ENCODE measurements around the gene CCL8.

Gene CCL8

GRCh38 chr17:34347063-34347462, 27.8 kb downstream of the CCL8 start:
- peak; percentile 25 to 60 for DNase-seq
- TF ChIP-seq POLR2A (IDR thresholded peaks at IDR 0.05; ENCODE audit: low read length) (no peak), GATA1 (IDR thresholded peaks at IDR 0.05; ENCODE audit: low read depth, low read length) (no peak)

DNA sequence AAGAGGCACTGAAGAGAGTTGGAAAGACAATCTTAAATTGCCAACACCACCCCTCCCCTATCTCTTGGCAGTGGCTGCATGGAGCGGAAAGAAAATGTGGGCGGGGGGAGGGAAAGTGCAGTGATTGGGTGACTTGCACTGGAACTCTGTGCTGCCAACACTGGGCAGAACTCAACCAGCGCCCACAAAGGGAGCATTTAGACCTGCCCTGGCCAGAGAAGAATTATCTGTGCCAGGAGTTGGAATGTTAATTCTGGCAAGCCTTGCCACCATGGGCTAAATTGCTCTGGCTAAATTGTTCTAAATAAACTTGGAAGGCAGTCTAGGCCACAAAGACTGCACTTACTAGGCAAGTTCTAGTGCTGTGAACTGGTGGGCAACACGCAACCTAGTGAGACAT, 30.5 kb downstream of the CCL8 start:
- no peak for DNase-seq
- TF ChIP-seq GATA1 (IDR thresholded peaks at IDR 0.05; ENCODE audit: low read depth, low read length): no peak
- no peak for TF ChIP-seq POLR2A (IDR thresholded peaks at IDR 0.05; ENCODE audit: low read length)

DNA sequence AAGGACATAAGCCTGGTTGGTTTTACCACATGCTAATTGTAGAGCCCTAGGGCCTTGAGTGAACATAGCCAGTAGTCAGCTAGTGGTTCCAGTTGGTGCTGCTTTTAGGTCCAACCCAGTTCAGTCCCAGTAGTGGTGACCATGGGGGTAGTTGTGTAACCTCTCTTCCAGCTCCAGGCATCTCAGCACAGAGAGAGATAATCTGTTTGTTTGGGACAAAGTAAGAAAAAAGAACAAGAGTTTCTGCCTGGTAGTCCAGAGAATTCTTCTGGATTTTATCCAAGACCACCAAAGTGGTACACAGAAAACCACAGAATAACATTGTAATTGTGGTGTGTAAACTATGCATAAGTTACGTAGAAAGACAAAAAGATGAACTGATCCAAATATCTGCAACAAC, 31.9 kb downstream of the CCL8 start:
- no peak for DNase-seq
- TF ChIP-seq GATA1 (IDR thresholded peaks at IDR 0.05; ENCODE audit: low read depth, low read length) (no peak), POLR2A (IDR thresholded peaks at IDR 0.05; ENCODE audit: low read length) (no peak)

DNA sequence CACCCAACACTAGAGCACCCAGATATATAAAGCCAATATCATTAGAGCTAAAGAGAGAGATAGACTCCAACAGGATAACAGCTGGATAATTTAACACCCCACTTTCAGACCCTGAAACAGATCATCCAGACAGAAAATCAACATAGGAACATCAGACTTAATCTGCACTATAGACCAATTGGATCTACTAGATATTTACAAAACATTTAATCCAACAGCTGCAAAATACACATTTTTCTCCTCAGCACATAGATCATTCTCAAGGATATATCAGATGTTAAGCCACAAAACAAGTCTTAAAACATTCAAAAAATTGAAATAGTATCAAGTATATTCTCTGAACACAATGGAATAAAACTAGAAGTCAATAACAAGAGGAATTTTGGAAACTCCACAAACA, 33.0 kb downstream of the CCL8 start:
- no peak for DNase-seq
- no peak for TF ChIP-seq GATA1 (IDR thresholded peaks at IDR 0.05; ENCODE audit: low read depth, low read length)
- no peak for TF ChIP-seq POLR2A (IDR thresholded peaks at IDR 0.05; ENCODE audit: low read length)

GRCh38 chr17:34354637-34355036, 35.4 kb downstream of the CCL8 start:
- TF ChIP-seq POLR2A (IDR thresholded peaks at IDR 0.05; ENCODE audit: low read length) (no peak), GATA1 (IDR thresholded peaks at IDR 0.05; ENCODE audit: low read depth, low read length) (no peak)
- no peak for DNase-seq

DNA sequence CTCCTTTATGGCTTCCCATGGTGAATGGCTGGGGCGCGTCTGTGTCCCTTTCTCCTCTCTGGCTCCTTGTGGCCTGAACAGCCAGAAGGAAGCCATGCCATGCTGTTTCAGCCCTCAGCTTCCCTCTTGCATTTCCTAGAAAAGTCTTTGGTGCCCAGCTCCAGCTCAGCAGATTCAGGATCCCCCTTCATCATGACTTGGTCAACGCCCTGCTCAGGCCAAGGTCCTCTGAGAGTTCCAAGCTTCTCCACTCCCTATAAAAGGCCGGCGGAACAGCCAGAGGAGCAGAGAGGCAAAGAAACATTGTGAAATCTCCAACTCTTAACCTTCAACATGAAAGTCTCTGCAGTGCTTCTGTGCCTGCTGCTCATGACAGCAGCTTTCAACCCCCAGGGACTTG, 37.0 kb downstream of the CCL8 start, which contains the start of gene CCL13:
Gene CCL13 (plus strand): TSS at position 287 of the 400 bp plus-strand sequence. CDS start 47 bp downstream, at position 334.
- no peak for DNase-seq
- TF ChIP-seq GATA1 (IDR thresholded peaks at IDR 0.05; ENCODE audit: low read depth, low read length) (no peak), POLR2A (IDR thresholded peaks at IDR 0.05; ENCODE audit: low read length) (no peak)

GRCh38 chr17:34357398-34357797, 38.2 kb downstream of the CCL8 start:
- DNase-seq: no peak
- no peak for TF ChIP-seq POLR2A (IDR thresholded peaks at IDR 0.05; ENCODE audit: low read length)
- no peak for TF ChIP-seq GATA1 (IDR thresholded peaks at IDR 0.05; ENCODE audit: low read depth, low read length)

GRCh38 chr17:34358631-34359030, 39.4 kb downstream of the CCL8 start:
- no peak for DNase-seq
- TF ChIP-seq GATA1 (IDR thresholded peaks at IDR 0.05; ENCODE audit: low read depth, low read length) (no peak), POLR2A (IDR thresholded peaks at IDR 0.05; ENCODE audit: low read length) (no peak)

DNA sequence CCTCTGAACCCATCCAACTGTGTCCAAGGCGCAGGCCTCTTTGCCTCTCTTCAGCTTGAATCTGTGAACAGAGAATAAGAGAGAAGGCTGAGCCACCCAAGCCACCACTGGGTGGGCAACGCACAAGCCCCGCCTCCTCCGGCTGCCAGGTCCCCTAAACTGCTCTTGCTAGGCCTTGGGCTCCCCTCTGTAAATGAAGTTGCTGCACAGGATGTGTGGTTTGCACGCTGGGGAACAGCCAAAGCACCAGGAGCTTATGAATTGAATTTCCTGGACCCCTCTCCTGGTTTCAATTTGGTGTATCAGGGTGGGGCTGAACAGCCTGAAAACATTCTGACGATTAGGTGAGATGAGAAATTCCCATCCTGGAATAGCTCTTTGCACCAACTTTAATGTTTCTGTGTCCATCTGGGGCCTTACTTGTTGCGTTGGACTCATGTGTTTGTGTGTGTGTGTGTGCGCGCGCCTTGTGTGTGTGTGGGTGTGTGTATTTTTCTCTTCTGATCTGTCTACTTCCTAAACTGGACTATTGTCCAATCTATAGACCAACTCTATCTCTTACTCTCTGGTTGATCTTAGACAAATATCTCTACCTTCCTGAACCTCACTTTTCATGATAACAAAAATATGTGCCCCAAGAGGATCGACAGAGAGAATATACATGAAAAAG, 41.5 kb downstream of the CCL8 start:
- TF ChIP-seq POLR2A (IDR thresholded peaks at IDR 0.05; ENCODE audit: low read length): no peak
- TF ChIP-seq GATA1 (IDR thresholded peaks at IDR 0.05; ENCODE audit: low read depth, low read length): no peak
- DNase-seq: no peak

DNA sequence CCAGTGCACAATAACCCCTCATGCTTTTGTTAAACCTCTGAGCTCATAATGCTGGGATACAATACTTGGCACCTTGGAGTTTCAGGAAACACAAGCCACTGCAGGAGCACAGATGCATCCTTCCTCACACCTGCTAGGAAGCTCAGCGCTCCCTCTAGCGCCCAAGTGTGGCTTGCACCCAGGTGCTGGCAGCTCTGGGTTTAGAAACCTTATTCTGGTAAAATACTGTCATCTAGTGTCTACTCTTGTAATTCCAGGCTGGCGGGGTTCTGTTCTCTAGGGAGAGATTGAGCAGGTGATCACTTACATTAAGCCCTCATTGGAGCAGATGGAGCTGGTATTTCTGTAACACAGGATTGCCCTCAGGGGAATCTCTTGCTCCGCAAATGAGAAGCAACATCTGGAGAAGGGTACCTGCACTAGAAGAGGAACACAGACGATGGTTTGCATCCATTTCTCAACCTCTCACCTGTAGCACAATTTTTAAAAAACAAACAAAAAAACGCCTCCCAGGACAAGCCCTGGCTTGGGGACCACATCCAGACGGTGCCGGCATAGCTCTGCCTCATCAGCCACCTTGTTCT, 42.3 kb downstream of the CCL8 start:
- TF ChIP-seq GATA1 (IDR thresholded peaks at IDR 0.05; ENCODE audit: low read depth, low read length) (no peak), POLR2A (IDR thresholded peaks at IDR 0.05; ENCODE audit: low read length) (no peak)
- DNase-seq: peak; percentile 74 to 86

GRCh38 chr17:34363183-34363661, 44.0 kb downstream of the CCL8 start, which contains the start of gene CCL1:
CCL1 (minus strand) TSS chr17:34363233; CDS start chr17:34363161, 72 bp downstream.
- DNase-seq: no peak
- no peak for TF ChIP-seq POLR2A (IDR thresholded peaks at IDR 0.05; ENCODE audit: low read length)

DNA sequence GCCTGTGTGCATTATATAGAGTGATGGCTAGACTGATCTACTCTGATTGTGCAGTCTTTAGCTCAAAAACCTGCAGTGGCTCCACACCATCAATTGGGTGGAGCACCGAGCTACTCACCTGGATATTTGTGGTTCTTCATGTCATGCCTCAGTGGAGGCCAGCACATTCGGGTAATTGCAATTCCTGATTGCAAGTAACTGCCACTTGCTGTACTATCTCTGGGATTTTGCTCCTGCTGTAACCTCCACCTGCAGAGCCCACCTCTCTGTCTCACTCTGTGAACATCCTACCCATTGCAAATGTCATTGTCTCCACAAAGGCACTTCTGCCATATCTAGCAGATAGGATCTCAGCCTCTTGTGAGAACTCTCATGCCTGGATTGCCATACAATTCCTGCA, 45.5 kb downstream of the CCL8 start:
- TF ChIP-seq POLR2A (IDR thresholded peaks at IDR 0.05; ENCODE audit: low read length) (no peak), GATA1 (IDR thresholded peaks at IDR 0.05; ENCODE audit: low read depth, low read length) (no peak)
- DNase-seq: no peak

- DNase-seq: no peak
- TF ChIP-seq GATA1 (IDR thresholded peaks at IDR 0.05; ENCODE audit: low read depth, low read length) (no peak), POLR2A (IDR thresholded peaks at IDR 0.05; ENCODE audit: low read length) (no peak)
Observed at GRCh38 chr17:34365340-34365739, 46.1 kb downstream of the CCL8 start.

GRCh38 chr17:34366010-34366409, 46.8 kb downstream of the CCL8 start:
- no peak for DNase-seq
- TF ChIP-seq POLR2A (IDR thresholded peaks at IDR 0.05; ENCODE audit: low read length) (no peak), GATA1 (IDR thresholded peaks at IDR 0.05; ENCODE audit: low read depth, low read length) (no peak)

GRCh38 chr17:34366529-34367107, 47.4 kb downstream of the CCL8 start:
- no peak for DNase-seq
- TF ChIP-seq POLR2A (IDR thresholded peaks at IDR 0.05; ENCODE audit: low read length) (no peak), GATA1 (IDR thresholded peaks at IDR 0.05; ENCODE audit: low read depth, low read length) (no peak)
